Medulla oblongata (tissue), 1 donor: ENCODE data around the gene IGFBP2.

Experiments used
- DNase-seq: peaks from one replicate; pipeline ENCODE4 v3.0.0-alpha.2; 2015; ENCODE audit errors: extremely low spot score

IGFBP2 gene

DNA sequence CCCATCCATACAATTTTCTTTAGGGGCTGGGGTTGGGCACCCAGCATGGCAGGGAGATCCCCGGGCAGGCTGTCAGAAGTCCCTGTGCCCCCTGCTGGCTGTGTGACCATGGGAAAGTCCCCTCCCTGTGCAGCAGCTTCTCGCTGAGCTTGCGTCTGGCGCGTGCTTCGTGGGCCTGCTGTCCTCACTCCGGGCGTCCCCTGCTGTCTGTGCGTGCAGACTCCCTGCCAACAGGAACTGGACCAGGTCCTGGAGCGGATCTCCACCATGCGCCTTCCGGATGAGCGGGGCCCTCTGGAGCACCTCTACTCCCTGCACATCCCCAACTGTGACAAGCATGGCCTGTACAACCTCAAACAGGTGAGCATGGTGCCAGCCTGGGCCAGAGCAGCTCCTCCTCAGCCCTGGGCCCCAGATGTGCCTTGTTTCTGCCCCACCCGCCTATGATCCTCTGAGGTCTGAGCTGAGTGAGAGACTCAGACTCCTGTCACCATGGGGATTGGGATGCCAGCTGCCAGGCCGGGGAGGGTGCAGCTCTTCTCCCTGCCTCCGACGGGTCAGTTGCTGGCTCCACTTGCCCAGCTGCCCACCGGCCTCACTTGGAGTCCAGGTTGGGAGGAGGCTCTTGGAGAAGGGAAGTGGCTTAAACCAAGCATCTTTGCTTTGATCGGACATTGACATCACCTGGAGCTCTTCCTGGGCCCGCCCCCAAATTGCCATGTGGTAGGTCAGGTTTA, 28.6 kb downstream of the IGFBP2 start:
- DNase-seq = no peak

DNA sequence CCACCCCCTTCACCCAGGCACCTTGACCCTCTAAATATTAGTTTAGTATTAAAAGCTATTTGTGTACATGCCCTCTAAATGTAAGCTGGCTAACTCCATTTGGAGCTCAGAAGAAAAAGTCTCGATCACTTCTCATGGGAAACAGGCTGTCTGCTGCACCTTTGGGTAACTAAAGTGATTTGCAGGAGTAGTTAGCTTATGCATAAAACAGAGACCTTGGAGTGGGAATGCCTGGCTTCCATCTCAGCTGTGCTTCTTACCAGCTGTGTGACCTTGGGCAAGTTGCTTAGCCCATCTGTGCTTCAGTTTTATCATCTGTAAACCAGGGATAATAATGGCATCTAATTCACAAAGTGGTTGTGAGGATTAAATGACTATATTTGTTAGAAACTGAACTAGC, 29.9 kb downstream of the IGFBP2 start:
- no peak for DNase-seq

DNA sequence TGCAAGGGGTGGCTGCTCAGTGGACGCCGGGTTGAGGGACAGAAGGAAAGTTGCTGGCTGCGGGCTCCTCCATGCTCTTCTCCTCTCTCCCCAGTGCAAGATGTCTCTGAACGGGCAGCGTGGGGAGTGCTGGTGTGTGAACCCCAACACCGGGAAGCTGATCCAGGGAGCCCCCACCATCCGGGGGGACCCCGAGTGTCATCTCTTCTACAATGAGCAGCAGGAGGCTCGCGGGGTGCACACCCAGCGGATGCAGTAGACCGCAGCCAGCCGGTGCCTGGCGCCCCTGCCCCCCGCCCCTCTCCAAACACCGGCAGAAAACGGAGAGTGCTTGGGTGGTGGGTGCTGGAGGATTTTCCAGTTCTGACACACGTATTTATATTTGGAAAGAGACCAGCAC, 30.6 kb downstream of the IGFBP2 start:
- DNase-seq = no peak

DNA sequence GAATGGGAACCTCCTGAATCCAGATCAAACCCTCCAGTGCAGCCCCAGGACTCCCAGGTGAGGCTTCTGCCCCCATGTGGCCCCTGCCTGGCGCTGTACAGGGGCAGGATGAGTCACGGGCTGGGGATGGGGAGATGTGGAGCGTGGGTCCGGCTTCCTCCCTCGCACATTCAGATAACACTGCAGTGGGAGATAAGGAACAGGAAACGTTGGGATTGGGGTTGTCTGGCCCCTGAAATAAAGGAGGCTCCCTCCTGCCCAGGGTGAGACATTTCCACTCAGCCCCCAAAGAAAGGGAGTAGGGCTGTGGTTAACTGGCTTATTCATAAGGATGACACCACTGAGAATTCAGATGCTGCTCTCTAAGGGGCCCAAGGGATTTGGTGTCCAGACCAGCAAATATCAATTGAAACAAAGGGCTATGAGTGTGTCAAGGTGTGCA, 31.4 kb downstream of the IGFBP2 start:
- DNase-seq = no peak

DNA sequence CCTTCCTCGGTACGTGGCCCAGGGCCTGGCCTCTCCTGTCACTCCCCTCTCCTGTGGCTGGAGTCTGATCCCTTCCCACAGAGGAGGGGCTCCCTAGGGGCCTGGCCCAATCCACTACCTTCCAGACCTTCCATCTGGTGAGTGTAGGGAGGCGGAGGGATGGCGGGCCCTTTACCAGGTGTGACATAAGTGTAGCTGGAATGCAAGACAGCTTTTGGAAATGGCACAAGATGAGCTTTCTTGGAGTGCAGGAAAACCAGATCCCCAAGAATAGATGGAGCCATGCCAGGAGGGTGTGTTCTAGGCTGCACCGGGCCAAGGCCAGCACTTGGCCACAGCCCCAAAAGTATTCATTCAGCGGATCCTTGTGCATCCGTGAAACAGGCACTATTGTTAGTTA, 32.0 kb downstream of the IGFBP2 start:
- DNase-seq = no peak

DNA sequence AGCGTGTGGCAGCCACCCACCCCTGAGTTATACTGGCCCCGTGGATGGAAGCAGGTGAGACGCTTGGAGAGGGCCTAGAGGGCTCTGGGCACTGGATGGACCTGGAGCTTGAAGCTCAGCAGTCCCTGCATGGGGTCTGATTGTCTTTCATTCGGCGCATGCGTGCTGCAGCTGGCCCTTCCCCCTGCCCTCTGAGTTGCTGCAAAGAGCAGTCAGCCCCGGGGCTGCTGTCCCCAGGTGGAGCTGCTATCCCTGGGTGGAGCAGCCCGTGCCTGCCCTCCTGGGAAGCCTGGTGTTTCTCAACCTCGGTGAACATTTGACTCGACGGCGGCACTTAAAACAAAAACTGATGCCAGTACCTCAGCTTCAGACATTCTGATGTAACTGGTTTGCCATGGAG, 32.5 kb downstream of the IGFBP2 start:
- DNase-seq = no peak

DNA sequence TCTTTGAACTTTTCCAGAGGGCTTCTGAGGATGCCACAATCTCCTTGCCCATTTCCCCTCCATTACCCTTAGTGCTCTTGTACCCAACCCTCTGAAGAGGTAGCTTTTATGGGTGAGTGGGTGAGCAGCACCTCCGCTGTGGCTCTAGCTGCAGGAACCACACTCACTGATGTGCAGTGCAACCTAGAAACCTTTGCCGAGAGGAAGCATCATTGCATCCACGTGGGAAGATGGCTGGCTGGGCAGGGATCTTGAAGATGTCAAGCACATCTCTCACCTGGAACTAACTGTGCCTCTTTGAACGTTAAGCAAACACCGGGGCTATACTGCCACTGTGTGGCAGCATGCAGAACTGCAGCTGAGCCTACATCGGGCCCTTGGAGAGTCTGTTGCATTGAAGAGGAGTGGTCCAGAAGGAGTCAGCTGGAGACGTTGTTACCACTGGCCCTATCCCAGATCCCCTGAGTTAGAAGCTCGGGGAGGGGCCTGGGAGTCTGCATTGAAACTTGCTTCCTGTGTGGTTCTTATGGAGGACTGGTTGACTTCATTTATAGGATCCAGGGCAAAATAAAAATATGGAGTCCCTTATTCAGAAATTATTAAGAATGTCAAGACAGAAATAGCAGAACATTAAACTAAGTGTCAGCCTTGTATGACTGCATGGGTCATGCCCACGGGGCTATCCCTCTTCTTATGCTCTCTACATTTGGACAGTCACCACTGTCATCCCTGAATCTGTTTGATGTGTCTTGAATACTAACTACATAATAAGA, 33.4 kb downstream of the IGFBP2 start:
- DNase-seq = peak; percentile 89

DNA sequence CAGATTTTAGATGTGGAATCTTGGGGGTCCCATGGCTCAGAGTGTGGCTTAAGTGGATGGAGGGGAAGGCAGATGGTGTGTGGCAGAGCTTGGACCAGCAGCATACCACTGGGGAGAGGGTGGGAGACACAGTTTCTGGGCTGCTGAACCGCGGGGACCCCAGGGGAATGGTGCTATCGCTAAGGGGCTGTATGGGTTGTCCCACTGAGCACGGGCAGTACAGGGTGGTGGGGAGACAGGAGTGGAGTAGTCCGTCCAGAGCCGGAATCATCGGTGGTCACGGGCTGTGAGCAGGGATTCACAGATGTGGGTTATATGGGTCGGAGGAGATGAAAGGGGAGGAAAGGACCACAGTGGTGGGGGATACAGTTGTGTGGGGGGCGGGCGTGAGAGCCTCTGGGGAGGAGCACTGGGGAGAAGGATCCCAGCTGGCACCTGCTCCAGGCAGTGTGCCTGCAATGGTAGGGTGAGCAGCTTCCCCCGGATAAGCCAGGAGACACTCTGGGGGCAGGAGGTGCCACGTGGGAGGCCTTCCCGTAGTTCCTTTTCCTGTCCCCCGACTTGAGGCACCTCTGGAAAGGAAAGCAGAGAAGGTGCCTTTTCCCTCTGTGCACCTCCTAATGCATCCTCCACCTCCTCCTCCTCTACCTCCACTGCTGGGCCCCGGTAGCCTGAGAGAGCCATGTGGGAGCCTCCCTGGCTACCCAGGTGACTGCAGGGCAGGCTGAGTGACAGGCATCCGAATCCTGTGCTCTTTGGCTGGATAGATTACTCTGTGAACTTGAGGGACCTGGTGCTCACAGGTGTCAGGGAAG, 37.3 kb downstream of the IGFBP2 start:
- DNase-seq = no peak

DNA sequence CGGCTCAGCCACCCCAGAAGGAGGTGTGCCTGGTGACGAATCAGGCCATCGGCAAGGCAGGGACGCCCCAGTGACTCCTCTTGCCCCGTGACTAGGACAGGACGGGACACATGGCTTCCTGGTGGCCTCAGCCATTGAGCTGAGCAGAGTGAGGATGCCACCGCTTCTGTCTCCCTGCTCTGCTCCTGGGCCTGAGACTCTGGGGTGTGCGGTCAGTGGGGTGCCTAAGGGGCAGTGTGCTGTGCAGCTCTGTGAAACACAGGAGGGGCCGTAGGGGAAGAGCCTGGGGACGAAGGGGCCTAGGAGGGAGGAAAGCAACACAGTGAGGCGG, 37.8 kb downstream of the IGFBP2 start:
- DNase-seq = no peak

DNA sequence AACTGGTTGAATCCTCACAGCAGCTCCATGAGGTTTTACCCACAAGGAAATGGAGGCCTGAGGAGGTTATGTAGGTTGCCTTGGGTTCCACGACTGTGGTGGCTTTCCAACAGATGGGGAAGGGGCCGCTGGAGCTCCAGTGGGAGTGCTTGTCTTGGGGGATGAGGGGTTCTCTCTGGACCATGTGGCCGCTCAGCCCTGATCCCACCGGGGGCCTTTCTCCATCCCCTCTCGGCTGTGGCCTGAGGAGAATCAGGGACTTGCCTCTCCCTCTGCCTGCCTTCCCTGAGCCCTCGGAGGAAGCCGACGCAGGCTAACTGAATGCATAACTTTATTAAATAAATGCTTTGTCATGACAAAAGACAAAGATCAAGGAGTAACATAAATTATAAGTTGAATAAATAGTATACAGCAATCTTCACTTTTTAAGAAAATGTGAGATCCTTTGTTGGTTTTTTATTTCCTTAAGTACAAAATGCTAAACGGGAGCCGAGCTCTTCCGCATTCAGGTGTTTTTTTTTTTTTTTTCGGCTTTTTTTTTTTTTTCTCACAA, 38.6 kb downstream of the IGFBP2 start:
- DNase-seq = no peak

DNA sequence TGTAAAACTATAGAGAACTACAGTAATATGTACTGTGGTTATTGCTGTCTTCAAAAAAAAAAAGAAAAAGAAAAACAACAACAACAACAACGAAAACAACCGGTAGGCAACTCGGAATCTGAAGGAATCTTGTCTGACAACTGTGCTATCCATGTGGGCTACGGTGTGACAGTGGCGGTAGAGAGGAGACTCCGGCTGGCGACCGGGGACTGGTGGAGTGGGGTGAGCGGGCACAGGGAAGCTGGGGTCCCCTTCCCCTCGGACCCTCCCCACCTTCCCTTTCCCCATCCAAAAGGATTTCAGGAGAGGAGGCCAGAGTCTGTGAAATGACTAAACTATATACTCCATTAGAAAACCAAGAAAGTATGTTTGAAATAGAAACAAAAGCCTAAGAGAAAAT, 39.2 kb downstream of the IGFBP2 start:
- DNase-seq = no peak

DNA sequence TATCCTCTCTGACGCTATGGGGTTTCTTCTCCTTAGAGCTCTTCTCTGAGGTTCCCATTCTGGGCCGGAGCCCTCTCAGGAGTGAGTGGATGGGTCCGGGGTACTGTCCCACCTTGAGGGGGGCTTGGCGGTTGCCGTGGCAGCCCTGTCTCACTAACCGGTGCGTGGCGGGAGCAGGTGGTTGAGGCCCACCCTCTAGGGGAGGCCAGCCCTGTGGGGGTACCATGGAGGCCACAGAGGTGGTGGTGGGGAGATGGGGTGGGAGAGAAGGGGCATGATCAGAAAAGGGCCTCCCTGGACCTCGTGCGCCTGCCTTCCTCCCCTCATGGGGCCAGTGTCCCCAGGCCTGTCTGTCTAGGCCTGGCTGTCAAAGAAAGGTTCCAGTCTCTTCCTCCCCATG, 39.8 kb downstream of the IGFBP2 start:
- no peak for DNase-seq

DNA sequence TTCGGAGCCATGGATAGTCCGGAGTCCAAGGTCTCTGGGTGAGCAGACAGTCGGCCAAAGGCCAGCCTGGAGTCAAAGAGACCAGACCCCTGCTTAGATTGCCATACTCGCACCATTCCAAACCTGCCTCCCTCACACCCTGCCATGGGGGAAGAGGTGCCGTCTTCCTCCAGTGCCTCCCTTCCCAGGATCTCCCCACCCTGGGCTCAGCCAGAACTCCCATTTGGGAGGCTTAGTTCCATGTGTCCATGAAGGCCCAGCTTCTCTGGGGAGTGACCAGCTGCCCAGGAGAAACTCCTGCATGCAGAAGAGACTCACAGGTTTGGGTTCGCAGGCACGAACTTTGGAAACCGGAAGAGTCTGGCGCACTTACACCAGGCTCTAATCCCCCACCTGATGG, 40.4 kb downstream of the IGFBP2 start:
- DNase-seq = no peak

DNA sequence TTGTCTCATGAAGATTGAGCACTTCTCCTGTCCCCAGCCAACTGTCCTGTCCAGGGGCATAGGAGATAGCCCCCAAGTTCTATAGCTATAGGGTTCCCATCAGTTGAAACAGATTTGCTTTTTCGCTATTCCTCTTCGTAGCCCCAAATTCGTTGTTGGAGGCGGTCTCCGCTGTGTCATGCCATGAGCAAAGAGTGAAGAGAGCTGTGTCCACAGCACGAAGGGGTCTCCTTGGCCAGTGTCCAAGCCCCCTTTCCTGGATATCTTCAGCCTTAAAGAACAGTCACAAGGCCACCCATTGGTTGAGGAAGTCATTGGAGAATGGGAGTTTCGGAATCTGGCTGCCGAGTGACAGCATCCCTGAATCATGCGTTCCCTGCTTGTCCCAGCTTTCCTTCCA, 41.2 kb downstream of the IGFBP2 start:
- DNase-seq = no peak

DNA sequence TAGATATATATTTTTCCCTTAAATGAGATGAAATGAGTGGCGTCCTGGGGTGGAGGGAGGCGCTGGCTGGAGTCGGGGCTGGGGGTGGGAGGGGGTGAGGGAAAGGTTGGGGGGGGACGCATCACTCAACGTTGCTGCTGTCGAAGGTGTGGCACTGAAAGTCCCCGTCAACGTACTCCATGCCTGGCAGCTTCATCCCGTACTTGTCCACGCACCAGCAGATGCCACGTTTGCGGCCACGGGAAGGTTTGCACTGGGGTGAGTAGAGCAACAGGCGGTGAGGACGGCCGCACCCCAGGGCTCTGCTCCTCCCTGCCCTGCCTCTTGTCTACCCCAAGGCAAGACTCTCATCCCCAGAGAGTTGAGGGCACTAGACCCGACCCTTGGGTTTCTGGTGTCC, 43.4 kb downstream of the IGFBP2 start:
- no peak for DNase-seq

DNA sequence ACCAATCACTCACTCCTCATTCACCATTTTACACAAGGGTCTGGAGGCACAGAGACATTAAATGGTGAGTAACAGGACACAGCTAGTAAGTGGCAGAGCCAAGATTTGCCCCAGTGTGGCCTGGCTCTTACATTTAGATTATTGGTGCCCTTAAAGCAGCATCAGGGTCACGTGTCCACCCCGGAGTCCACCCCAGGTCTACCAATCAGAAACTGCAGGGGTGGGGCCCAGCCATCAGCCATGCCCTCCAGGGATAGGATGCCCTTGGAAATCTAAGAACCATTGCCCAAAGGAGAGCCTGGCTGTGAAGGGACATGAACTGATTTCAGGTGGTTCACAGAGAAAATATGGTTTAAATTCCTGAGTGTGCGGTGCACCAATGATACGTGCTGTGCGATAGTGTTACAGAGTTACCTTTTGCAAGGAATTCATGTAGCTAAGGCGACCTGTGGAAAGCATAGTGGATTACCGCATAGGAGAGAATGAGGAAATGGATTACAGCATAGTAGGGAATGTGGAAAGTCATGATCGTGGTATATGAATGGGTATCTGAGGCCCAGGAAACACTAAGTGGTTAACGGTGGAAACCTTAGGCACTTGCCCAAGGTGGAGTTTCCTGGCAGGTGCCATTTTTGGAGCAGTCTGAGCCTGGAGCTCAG, 44.3 kb downstream of the IGFBP2 start:
- DNase-seq = no peak

DNA sequence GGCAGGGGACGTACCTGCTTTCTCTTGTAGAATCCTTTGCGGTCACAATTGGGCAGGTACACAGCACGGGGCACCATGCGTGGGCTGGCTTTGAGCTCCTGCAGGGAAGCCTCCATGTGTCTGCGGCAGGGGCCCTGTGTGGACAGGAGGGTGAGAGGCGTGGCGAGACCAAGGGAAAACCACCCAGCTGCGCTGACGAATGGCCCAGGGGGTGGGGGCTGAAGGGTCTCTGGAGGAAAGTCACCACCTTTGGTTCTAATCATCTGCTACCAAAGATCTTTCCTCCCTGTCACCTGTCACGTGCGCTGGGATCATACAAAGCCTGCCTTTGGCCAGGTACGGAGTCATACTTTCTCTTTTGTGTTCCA, 44.9 kb downstream of the IGFBP2 start:
- no peak for DNase-seq

DNA sequence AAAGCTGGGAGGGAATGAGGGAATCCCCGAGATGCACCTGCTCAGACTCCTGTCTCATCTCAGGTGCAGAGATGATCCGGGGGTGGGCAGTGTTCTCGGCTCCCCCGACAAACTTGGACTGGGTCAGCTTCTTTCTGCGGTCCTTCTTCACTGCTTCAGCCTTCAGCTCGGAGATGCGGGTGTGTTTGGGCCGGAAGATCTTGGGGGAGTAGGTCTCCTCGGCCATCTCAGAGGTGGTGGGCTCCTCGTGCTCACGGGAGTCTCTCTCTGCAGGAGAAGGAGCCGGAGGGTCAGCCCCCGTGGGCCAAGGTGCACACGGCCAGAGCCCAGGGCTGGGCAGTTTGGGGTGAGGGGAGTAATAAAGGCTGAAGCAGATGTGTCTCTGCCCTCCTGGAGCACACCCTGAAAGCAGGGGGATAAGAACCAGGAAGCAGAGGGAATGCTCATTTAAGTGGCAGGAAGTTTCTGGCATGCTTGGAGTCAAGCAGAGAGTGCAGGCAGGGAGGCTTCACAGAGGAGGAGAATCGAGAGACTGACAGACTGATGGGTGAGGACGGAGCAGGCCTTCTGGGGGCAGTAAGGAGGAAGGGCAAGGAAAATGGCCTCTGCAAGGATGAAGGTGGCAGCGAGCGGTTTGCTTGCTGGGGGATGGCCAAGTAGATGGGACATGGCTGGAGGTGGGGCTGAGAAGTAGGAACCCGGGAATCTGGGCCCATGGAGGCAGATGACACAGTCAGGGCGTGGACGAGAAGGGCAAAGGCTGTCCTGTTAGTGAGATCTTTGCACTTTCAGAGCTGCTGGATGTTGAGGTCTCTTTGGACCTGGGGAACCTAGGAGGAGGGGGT, 45.8 kb downstream of the IGFBP2 start:
- no peak for DNase-seq

DNA sequence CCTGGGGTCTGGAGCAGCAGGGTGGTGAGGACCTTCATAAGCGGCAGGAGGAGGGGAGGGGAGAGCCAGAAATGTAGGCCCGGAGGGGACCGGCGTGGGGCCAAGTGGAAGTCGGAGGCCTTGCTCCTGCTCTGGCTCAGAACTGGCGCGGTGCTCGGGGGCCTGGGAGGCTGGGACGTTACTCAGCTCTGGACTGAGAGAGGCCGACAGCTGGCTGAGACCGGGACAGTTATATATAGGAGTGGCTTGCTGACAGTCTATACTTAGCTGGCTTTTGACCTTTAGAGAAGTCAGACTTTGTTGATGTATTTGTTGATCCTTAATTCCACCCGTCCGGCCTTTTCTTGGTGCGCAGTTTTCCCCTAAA, 46.4 kb downstream of the IGFBP2 start:
- DNase-seq = no peak

DNA sequence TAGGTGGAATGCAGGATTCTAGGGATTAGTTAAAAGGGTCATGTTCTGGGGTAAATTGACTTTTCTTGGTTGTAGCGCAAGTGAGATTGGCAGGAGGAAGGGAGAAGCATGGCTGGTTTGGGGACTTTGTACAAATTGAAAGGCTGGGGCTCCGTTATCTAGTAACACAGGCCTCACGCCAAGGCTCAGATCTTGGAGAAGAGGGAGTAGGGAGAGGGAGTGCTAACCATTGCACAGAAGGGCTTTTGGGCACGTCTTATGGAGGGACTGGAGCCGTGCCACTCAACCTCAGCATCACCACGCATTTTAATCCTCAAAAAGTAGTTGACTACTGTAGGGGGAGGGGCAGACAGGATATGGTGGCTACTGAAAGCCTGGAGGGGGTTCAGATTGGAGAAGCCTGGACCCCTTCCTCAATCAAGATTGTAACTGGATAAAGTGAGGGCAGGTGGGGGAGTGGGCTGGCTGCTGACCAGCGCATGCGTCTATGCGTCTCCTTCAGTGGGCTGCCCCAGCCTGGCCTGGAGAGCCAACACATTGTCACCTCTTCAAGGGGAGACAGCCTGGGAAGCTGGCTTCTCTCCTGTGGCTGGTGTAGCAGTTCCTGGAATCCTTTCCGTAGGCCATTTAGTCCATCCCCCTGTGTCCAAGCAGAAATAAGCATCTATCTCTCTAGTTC, 47.9 kb downstream of the IGFBP2 start:
- DNase-seq = no peak

DNA sequence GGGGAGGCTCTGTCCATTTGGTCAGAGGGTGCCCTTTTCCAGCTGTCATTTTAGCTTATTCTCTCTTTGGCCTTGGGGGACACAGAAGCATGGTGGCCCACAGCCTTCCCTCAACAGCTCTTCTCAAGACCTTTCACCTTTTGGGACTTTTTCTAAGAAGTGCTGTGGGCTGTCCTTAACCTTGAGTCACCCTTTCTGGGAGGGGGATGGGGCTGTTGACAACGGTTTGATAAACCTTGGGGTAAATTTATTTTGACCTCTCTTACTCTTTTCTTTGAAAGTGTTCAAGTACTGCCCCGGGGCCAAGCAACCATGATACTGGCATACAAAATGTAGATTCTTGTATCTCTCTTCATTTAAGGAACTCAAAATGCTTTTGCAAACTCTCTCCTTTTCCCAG, 48.5 kb downstream of the IGFBP2 start:
- DNase-seq = no peak
